Stimulated activated naive CD8-positive, alpha-beta T cell treated with anti-CD3 and anti-CD28 coated beads, Interleukin-15, Interleukin-2, amounts not matched to agents 100 ng/mL and 50 ng/mL, for 24 hours (primary cell): ENCODE results near the gene KCNK7.

Source experiments
- H3K27ac Mint-ChIP-seq: one replicate; pipeline ENCODE4 v1.8.0; 2021; ENCODE audit warnings: mild to moderate bottlenecking, mixed read lengths
- H3K27me3 Mint-ChIP-seq: one replicate; pipeline ENCODE4 v1.8.0; 2021; ENCODE audit warnings: mixed read lengths
- H3K36me3 Mint-ChIP-seq: one replicate; pipeline ENCODE4 v1.8.0; 2021; ENCODE audit warnings: low read depth, mixed read lengths
- H3K4me1 Mint-ChIP-seq: one replicate; pipeline ENCODE4 v1.8.0; 2021; ENCODE audit warnings: low read depth, mixed read lengths
- H3K4me3 Mint-ChIP-seq: one replicate; pipeline ENCODE4 v1.8.0; 2021; ENCODE audit warnings: mild to moderate bottlenecking, mixed read lengths
- H3K9me3 Mint-ChIP-seq: one replicate; pipeline ENCODE4 v1.8.0; 2021; ENCODE audit warnings: mixed read lengths

Gene KCNK7

GRCh38 chr11:65589444-65590239 is 6.0 kb downstream of the KCNK7 start:
- Mint-ChIP-seq H3K4me1 (peaks cover 50% of the 10 kb centered on the region), H3K4me3 (no peak overlapping the region), H3K27me3 (no peaks in the 10 kb centered on the region), H3K9me3 (no peaks in the 10 kb centered on the region), H3K36me3 (peaks cover 17% of the 10 kb centered on the region), H3K27ac (peak overlapping the region; percentile 94)

- Mint-ChIP-seq H3K4me3 (peak overlapping the region; percentile 75), H3K9me3 (no peaks in the 10 kb centered on the region), H3K27me3 (no peaks in the 10 kb centered on the region), H3K27ac (peak overlapping the region; percentile 94), H3K36me3 (peaks cover 23% of the 10 kb centered on the region), H3K4me1 (peaks cover 49% of the 10 kb centered on the region)
Measured at GRCh38 chr11:65588199-65589054, 7.2 kb downstream of the KCNK7 start.

- H3K4me1 Mint-ChIP-seq = peaks cover 49% of the 10 kb centered on the region
- no peak overlapping the region for H3K4me3 Mint-ChIP-seq
- no peaks in the 10 kb centered on the region for H3K27me3 Mint-ChIP-seq
- no peaks in the 10 kb centered on the region for H3K9me3 Mint-ChIP-seq
- peaks cover 27% of the 10 kb centered on the region for H3K36me3 Mint-ChIP-seq
- peak overlapping the region; percentile 41 for H3K27ac Mint-ChIP-seq
Measured at GRCh38 chr11:65586676-65587075, 8.9 kb downstream of the KCNK7 start.

- Mint-ChIP-seq H3K36me3 (peaks cover 29% of the 10 kb centered on the region), H3K4me1 (peaks cover 49% of the 10 kb centered on the region), H3K27me3 (no peaks in the 10 kb centered on the region), H3K9me3 (no peaks in the 10 kb centered on the region), H3K27ac (peak overlapping the region; percentile 41), H3K4me3 (no peak overlapping the region)
Measured at GRCh38 chr11:65586247-65586630, 9.4 kb downstream of the KCNK7 start.

GRCh38 chr11:65585396-65586246 is 10.0 kb downstream of the KCNK7 start:
- H3K27me3 Mint-ChIP-seq = no peaks in the 10 kb centered on the region
- no peaks in the 10 kb centered on the region for H3K9me3 Mint-ChIP-seq
- H3K27ac Mint-ChIP-seq = peak overlapping the region; percentile 41
- H3K4me3 Mint-ChIP-seq = no peak overlapping the region
- peaks cover 48% of the 10 kb centered on the region for H3K4me1 Mint-ChIP-seq
- peaks cover 31% of the 10 kb centered on the region for H3K36me3 Mint-ChIP-seq

- H3K27ac Mint-ChIP-seq = no peak overlapping the region
- H3K4me3 Mint-ChIP-seq = no peak overlapping the region
- H3K27me3 Mint-ChIP-seq = no peaks in the 10 kb centered on the region
- H3K9me3 Mint-ChIP-seq = no peaks in the 10 kb centered on the region
- peaks cover 41% of the 10 kb centered on the region for H3K4me1 Mint-ChIP-seq
- peaks cover 33% of the 10 kb centered on the region for H3K36me3 Mint-ChIP-seq
Measured at GRCh38 chr11:65584723-65585171, 10.9 kb downstream of the KCNK7 start.

GRCh38 chr11:65584106-65584505 is 11.5 kb downstream of the KCNK7 start:
- no peaks in the 10 kb centered on the region for H3K9me3 Mint-ChIP-seq
- H3K36me3 Mint-ChIP-seq = peaks cover 37% of the 10 kb centered on the region
- no peak overlapping the region for H3K27ac Mint-ChIP-seq
- peaks cover 36% of the 10 kb centered on the region for H3K4me1 Mint-ChIP-seq
- no peaks in the 10 kb centered on the region for H3K27me3 Mint-ChIP-seq
- H3K4me3 Mint-ChIP-seq = no peak overlapping the region

- peak overlapping the region; percentile 5 for H3K27ac Mint-ChIP-seq
- H3K27me3 Mint-ChIP-seq = no peaks in the 10 kb centered on the region
- H3K4me3 Mint-ChIP-seq = no peak overlapping the region
- peaks cover 33% of the 10 kb centered on the region for H3K4me1 Mint-ChIP-seq
- peaks cover 39% of the 10 kb centered on the region for H3K36me3 Mint-ChIP-seq
- no peaks in the 10 kb centered on the region for H3K9me3 Mint-ChIP-seq
Measured at GRCh38 chr11:65583589-65583988, 12.0 kb downstream of the KCNK7 start.

- H3K4me1 Mint-ChIP-seq = peaks cover 27% of the 10 kb centered on the region
- no peak overlapping the region for H3K4me3 Mint-ChIP-seq
- no peaks in the 10 kb centered on the region for H3K27me3 Mint-ChIP-seq
- H3K36me3 Mint-ChIP-seq = peaks cover 40% of the 10 kb centered on the region
- H3K9me3 Mint-ChIP-seq = no peaks in the 10 kb centered on the region
- no peak overlapping the region for H3K27ac Mint-ChIP-seq
Measured at GRCh38 chr11:65581928-65582327, 13.7 kb downstream of the KCNK7 start.

GRCh38 chr11:65580756-65581155 is 14.8 kb downstream of the KCNK7 start:
- Mint-ChIP-seq H3K27me3 (no peaks in the 10 kb centered on the region), H3K36me3 (peaks cover 32% of the 10 kb centered on the region), H3K4me3 (no peak overlapping the region), H3K27ac (no peak overlapping the region), H3K4me1 (peaks cover 22% of the 10 kb centered on the region), H3K9me3 (no peaks in the 10 kb centered on the region)

- Mint-ChIP-seq H3K9me3 (no peaks in the 10 kb centered on the region), H3K27me3 (no peaks in the 10 kb centered on the region), H3K4me1 (peaks cover 27% of the 10 kb centered on the region), H3K27ac (no peak overlapping the region), H3K4me3 (no peak overlapping the region), H3K36me3 (peaks cover 32% of the 10 kb centered on the region)
Measured at GRCh38 chr11:65580031-65580692, 15.4 kb downstream of the KCNK7 start.

- Mint-ChIP-seq H3K27me3 (no peaks in the 10 kb centered on the region), H3K4me3 (no peak overlapping the region), H3K27ac (no peak overlapping the region), H3K36me3 (peaks cover 29% of the 10 kb centered on the region), H3K9me3 (no peaks in the 10 kb centered on the region), H3K4me1 (peaks cover 33% of the 10 kb centered on the region)
Measured at GRCh38 chr11:65579291-65579690, 16.3 kb downstream of the KCNK7 start.

- Mint-ChIP-seq H3K27ac (peak overlapping the region; percentile 67), H3K9me3 (no peaks in the 10 kb centered on the region), H3K27me3 (no peaks in the 10 kb centered on the region), H3K4me3 (peak overlapping the region; percentile 90), H3K4me1 (peaks cover 34% of the 10 kb centered on the region), H3K36me3 (peaks cover 29% of the 10 kb centered on the region)
Measured at GRCh38 chr11:65578667-65579066, 16.9 kb downstream of the KCNK7 start.

GRCh38 chr11:65578134-65578533 is 17.5 kb downstream of the KCNK7 start:
- H3K4me1 Mint-ChIP-seq = peaks cover 40% of the 10 kb centered on the region
- H3K4me3 Mint-ChIP-seq = peak overlapping the region; percentile 90
- H3K36me3 Mint-ChIP-seq = peaks cover 32% of the 10 kb centered on the region

More at GRCh38 chr11:65578134-65578533, 17.5 kb downstream of the KCNK7 start:
- H3K9me3 Mint-ChIP-seq = no peaks in the 10 kb centered on the region
- H3K27me3 Mint-ChIP-seq = no peaks in the 10 kb centered on the region
- peak overlapping the region; percentile 67 for H3K27ac Mint-ChIP-seq
